ENCODE measurements around the gene MPRIP. TPM values are rescaled to one million over a fixed set of nuclear protein-coding genes. Genes with fewer than 3 reads are reported as not detected.

The MPRIP gene
- total RNA-seq, 1 experiment from 2014 or later = 86.2 TPM

GRCh38 chr17:17111401-17112393 lies 69.4 kb downstream of the MPRIP start:
- DNase-seq (ENCODE audit: low read depth) = no peak
- in situ Hi-C loops (cut with HindIII; ENCODE audit: low pct_unique_long_range_greater_than_20kb, low sequenced_read_pairs) = no loop called here

- in situ Hi-C loops (cut with HindIII; ENCODE audit: low pct_unique_long_range_greater_than_20kb, low sequenced_read_pairs) = no loop called here
- DNase-seq (ENCODE audit: low read depth) = no peak
Observed at GRCh38 chr17:17112628-17113200, 70.5 kb downstream of the MPRIP start.

GRCh38 chr17:17114592-17115225 lies 72.5 kb downstream of the MPRIP start:
- in situ Hi-C loops (cut with HindIII; ENCODE audit: low pct_unique_long_range_greater_than_20kb, low sequenced_read_pairs) = no loop called here
- DNase-seq (ENCODE audit: low read depth) = no peak

GRCh38 chr17:17115620-17116019 lies 73.4 kb downstream of the MPRIP start:
- no peak for DNase-seq (ENCODE audit: low read depth)
- in situ Hi-C loops (cut with HindIII; ENCODE audit: low pct_unique_long_range_greater_than_20kb, low sequenced_read_pairs) = no loop called here

GRCh38 chr17:17116406-17116805 lies 74.1 kb downstream of the MPRIP start:
- in situ Hi-C loops (cut with HindIII; ENCODE audit: low pct_unique_long_range_greater_than_20kb, low sequenced_read_pairs) = no loop called here
- DNase-seq (ENCODE audit: low read depth) = no peak

- in situ Hi-C loops (cut with HindIII; ENCODE audit: low pct_unique_long_range_greater_than_20kb, low sequenced_read_pairs) = no loop called here
- DNase-seq (ENCODE audit: low read depth) = no peak
Observed at GRCh38 chr17:17117923-17118322, 75.7 kb downstream of the MPRIP start.

GRCh38 chr17:17118399-17118798 lies 76.1 kb downstream of the MPRIP start:
- DNase-seq (ENCODE audit: low read depth) = no peak
- in situ Hi-C loops (cut with HindIII; ENCODE audit: low pct_unique_long_range_greater_than_20kb, low sequenced_read_pairs) = no loop called here

GRCh38 chr17:17119106-17119505 lies 76.8 kb downstream of the MPRIP start:
- DNase-seq (ENCODE audit: low read depth) = no peak
- in situ Hi-C loops (cut with HindIII; ENCODE audit: low pct_unique_long_range_greater_than_20kb, low sequenced_read_pairs) = no loop called here

- DNase-seq (ENCODE audit: low read depth) = peak; percentile 14
- in situ Hi-C loops (cut with HindIII; ENCODE audit: low pct_unique_long_range_greater_than_20kb, low sequenced_read_pairs) = no loop called here
Observed at GRCh38 chr17:17119533-17119932, 77.3 kb downstream of the MPRIP start.

- DNase-seq (ENCODE audit: low read depth) = no peak
- in situ Hi-C loops (cut with HindIII; ENCODE audit: low pct_unique_long_range_greater_than_20kb, low sequenced_read_pairs) = no loop called here
Observed at GRCh38 chr17:17120294-17120693, 78.0 kb downstream of the MPRIP start.

GRCh38 chr17:17120701-17121100 lies 78.4 kb downstream of the MPRIP start:
- in situ Hi-C loops (cut with HindIII; ENCODE audit: low pct_unique_long_range_greater_than_20kb, low sequenced_read_pairs) = no loop called here
- no peak for DNase-seq (ENCODE audit: low read depth)

GRCh38 chr17:17121162-17121561 lies 78.9 kb downstream of the MPRIP start:
- DNase-seq (ENCODE audit: low read depth) = peak; percentile 19
- in situ Hi-C loops (cut with HindIII; ENCODE audit: low pct_unique_long_range_greater_than_20kb, low sequenced_read_pairs) = no loop called here

GRCh38 chr17:17122781-17123483 lies 80.7 kb downstream of the MPRIP start:
- in situ Hi-C loops (cut with HindIII; ENCODE audit: low pct_unique_long_range_greater_than_20kb, low sequenced_read_pairs) = no loop called here

GRCh38 chr17:17124341-17124740 lies 82.1 kb downstream of the MPRIP start:
- no peak for DNase-seq (ENCODE audit: low read depth)
- in situ Hi-C loops (cut with HindIII; ENCODE audit: low pct_unique_long_range_greater_than_20kb, low sequenced_read_pairs) = no loop called here

More at GRCh38 chr17:17122781-17123483, 80.7 kb downstream of the MPRIP start:
- no peak for DNase-seq (ENCODE audit: low read depth)

- DNase-seq (ENCODE audit: low read depth) = no peak
- in situ Hi-C loops (cut with HindIII; ENCODE audit: low pct_unique_long_range_greater_than_20kb, low sequenced_read_pairs) = no loop called here
Observed at GRCh38 chr17:17125136-17126084, 83.2 kb downstream of the MPRIP start.

GRCh38 chr17:17126131-17127110 lies 84.2 kb downstream of the MPRIP start:
- in situ Hi-C loops (cut with HindIII; ENCODE audit: low pct_unique_long_range_greater_than_20kb, low sequenced_read_pairs) = no loop called here

More at GRCh38 chr17:17126131-17127110, 84.2 kb downstream of the MPRIP start:
- DNase-seq (ENCODE audit: low read depth) = no peak

Measured in Caki2 (cell line).